Endodermal cell (in vitro differentiated cells): ENCODE results near the gene NPB. TPM values are rescaled to one million over a fixed set of nuclear protein-coding genes. Genes with fewer than 3 reads are reported as not detected.

Experiments
- DNase-seq: peaks from one replicate; pipeline ENCODE4 v3.0.0-alpha.2; 2017
- H3K27ac ChIP-seq: 2 replicates; pipeline ENCODE4 v1.5.1; 2013; ENCODE audit warnings: mild to moderate bottlenecking, low read depth, low read length, moderate library complexity
- H3K27me3 ChIP-seq: 2 replicates; pipeline ENCODE4 v1.6.1; 2013; ENCODE audit warnings: mild to moderate bottlenecking, low read length, moderate library complexity; ENCODE audit not compliant: insufficient read depth, control insufficient read depth, poor library complexity, severe bottlenecking
- H3K36me3 ChIP-seq: 2 replicates; pipeline ENCODE4 v1.7.0; 2013; ENCODE audit warnings: mild to moderate bottlenecking, low read length, moderate library complexity; ENCODE audit not compliant: control insufficient read depth, insufficient read depth
- H3K4me1 ChIP-seq: one replicate; pipeline ENCODE4 v1.7.0; 2013; ENCODE audit warnings: low read length; ENCODE audit not compliant: control insufficient read depth, insufficient read depth
- H3K4me3 ChIP-seq: 2 replicates; pipeline ENCODE4 v1.5.1; 2013; ENCODE audit warnings: mild to moderate bottlenecking, low read length, moderate library complexity
- H3K9ac ChIP-seq: 2 replicates; pipeline ENCODE4 v1.6.1; 2013; ENCODE audit warnings: mild to moderate bottlenecking, low read length, moderate library complexity; ENCODE audit not compliant: poor library complexity, severe bottlenecking; ENCODE audit errors: extremely low read depth
- H3K9me3 ChIP-seq: 2 replicates; pipeline ENCODE4 v1.6.1; 2013; ENCODE audit warnings: mild to moderate bottlenecking, low read length, moderate library complexity; ENCODE audit not compliant: control insufficient read depth
- H3K27ac Mint-ChIP-seq: 2 replicates; pipeline ENCODE4 v1.8.0; 2020; ENCODE audit warnings: mixed read lengths
- H3K27me3 Mint-ChIP-seq: 2 replicates; pipeline ENCODE4 v1.8.0; 2021; ENCODE audit warnings: mild to moderate bottlenecking, mixed read lengths; ENCODE audit not compliant: insufficient read depth
- H3K36me3 Mint-ChIP-seq: 2 replicates; pipeline ENCODE4 v1.8.0; 2020; ENCODE audit warnings: low read depth, mixed read lengths
- H3K4me1 Mint-ChIP-seq: 2 replicates; pipeline ENCODE4 v1.8.0; 2020; ENCODE audit warnings: mixed read lengths
- H3K4me3 Mint-ChIP-seq: 2 replicates; pipeline ENCODE4 v1.8.0; 2020; ENCODE audit warnings: mild to moderate bottlenecking, moderate library complexity, mixed read lengths
- H3K9me3 Mint-ChIP-seq: 2 replicates; pipeline ENCODE4 v1.8.0; 2020; ENCODE audit warnings: mild to moderate bottlenecking, mixed read lengths
- CTCF ChIP-seq: fragments of 200-600 bp; sonication (generic); conservative IDR thresholded peaks from 2 replicates; pipeline ENCODE4 v1.5.0; 2021; ENCODE audit warnings: antibody characterized with exemption, mild to moderate bottlenecking
- WGBS, 2 experiments: methylation state at CpG; one replicate each; pipeline versions ENCODE4 v1.1.5 to v1.1.7; 2013; ENCODE audit warnings: missing lambda C conversion rate in 2 of 2, mixed read lengths in 1 of 2; ENCODE audit not compliant: insufficient coverage in 1 of 2, insufficient read length in 1 of 2; 5-methylcytosine and 5-hydroxymethylcytosine counted together
- total RNA-seq, 2 donors: library from RNA; stranded (reverse); fragmentation: NEBNext Ultra II Directional in 1 of 2; extraction: Animal tissue kit (Norgen Biotek cat#: 25700) in 1 of 2; gene quantifications; 2 replicates in 1 of 2; 3 replicates in 1 of 2; pipeline ENCODE4 v1.2.1, GENCODE V29; 2021

Gene NPB
- total RNA-seq, 2 donors from 2014 or later = 3.3 to 3.7 TPM

DNA sequence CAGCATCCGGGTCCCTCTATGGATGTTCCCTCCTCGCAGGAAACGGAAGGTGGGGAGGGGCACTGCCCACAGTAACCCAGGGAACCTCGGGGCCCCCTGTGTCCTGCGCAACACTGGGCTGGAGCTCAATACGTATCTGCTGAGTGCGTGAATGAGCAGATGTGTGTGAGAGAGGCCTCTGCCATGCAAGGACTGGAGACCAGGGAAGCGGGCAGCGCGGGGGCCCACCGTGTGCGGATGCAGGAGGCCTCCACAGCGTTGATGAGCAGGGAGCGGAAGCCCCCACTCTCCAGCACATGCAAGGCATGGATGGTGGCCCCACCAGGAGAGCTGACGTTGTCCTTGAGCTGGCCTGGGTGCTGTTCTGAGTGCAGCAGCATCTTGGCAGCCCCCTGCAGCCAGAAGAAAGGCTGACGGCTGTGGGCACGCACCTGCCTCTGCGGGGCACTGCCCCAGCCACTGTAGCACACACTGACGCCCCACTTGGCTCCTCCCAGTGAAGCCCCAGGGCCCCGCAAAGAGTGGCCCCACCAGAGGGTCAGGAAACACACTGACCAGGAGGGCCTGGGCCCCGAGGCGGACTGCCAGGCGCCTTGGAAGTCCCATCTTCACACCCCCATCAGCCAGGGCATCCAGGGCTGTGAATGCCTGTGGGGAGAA, 32.2 kb downstream of the NPB start:
- Histone ChIP-seq H3K27me3 (no peaks in the 10 kb centered on the region), H3K4me1 (no peaks in the 10 kb centered on the region), H3K9me3 (no peaks in the 10 kb centered on the region), H3K27ac (no peak overlapping the region), H3K36me3 (peaks cover 4% of the 10 kb centered on the region), H3K4me3 (no peak overlapping the region), H3K9ac (no peak overlapping the region)
- WGBS, 2 experiments = 92 to 99% methylated on average over 18 to 23 of the region's 23 CpGs
- Mint-ChIP-seq H3K4me1 (no peaks in the 10 kb centered on the region), H3K27ac (no peak overlapping the region), H3K36me3 (peaks cover 6% of the 10 kb centered on the region), H3K9me3 (no peaks in the 10 kb centered on the region), H3K27me3 (peaks cover 14% of the 10 kb centered on the region), H3K4me3 (no peak overlapping the region)
- no peak for TF ChIP-seq CTCF
- no peak for DNase-seq

GRCh38 chr17:81934850-81935708, 33.0 kb downstream of the NPB start:
- Mint-ChIP-seq H3K27ac (no peak overlapping the region), H3K4me3 (peak overlapping the region; percentile 73), H3K36me3 (peaks cover 6% of the 10 kb centered on the region), H3K9me3 (no peaks in the 10 kb centered on the region), H3K27me3 (peaks cover 11% of the 10 kb centered on the region), H3K4me1 (no peaks in the 10 kb centered on the region)
- WGBS, 2 experiments = 93 to 94% methylated on average over 29 to 38 of the region's 38 CpGs
- H3K36me3 ChIP-seq = peaks cover 4% of the 10 kb centered on the region
- H3K4me3 ChIP-seq = peak overlapping the region; percentile 81
- no peaks in the 10 kb centered on the region for H3K27me3 ChIP-seq
- TF ChIP-seq CTCF = no peak
- H3K4me1 ChIP-seq = no peaks in the 10 kb centered on the region
- DNase-seq = no peak
- H3K9me3 ChIP-seq = no peaks in the 10 kb centered on the region
- H3K9ac ChIP-seq = no peak overlapping the region
- H3K27ac ChIP-seq = no peak overlapping the region

DNA sequence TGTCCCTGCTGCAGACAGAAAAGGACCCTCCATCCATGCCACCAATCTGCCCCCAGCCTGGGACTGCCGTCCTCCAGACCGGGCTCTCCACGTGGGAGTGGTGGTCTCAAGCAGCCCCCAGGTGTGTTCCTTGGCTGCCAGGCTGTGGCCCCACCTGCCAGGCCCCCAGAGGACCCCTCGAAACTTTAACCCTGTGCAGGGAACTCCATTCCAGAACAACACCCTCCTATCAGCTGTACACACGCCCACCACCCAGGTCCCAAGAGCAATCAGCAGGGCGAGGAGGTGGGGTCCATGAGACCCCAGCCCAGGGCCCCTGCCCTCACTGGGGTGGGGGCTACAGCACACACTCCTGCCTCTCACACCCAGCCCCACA, 33.7 kb downstream of the NPB start:
- H3K9ac ChIP-seq = no peak overlapping the region
- peaks cover 4% of the 10 kb centered on the region for H3K36me3 ChIP-seq
- no peaks in the 10 kb centered on the region for H3K4me1 Mint-ChIP-seq
- H3K9me3 ChIP-seq = no peaks in the 10 kb centered on the region
- peak overlapping the region; percentile 81 for H3K4me3 ChIP-seq
- no peak overlapping the region for H3K27ac ChIP-seq
- H3K9me3 Mint-ChIP-seq = no peaks in the 10 kb centered on the region
- no peaks in the 10 kb centered on the region for H3K27me3 ChIP-seq
- H3K27me3 Mint-ChIP-seq = peaks cover 11% of the 10 kb centered on the region
- peaks cover 6% of the 10 kb centered on the region for H3K36me3 Mint-ChIP-seq
- peak overlapping the region; percentile 39 for H3K27ac Mint-ChIP-seq
- peak overlapping the region; percentile 73 for H3K4me3 Mint-ChIP-seq
- no peak for DNase-seq
- 90% methylated on average over 6 of the region's 6 CpGs; no CpG with 5 or more reads in 1 of the 2 experiments for WGBS, 2 experiments
- H3K4me1 ChIP-seq = no peaks in the 10 kb centered on the region
- TF ChIP-seq CTCF = no peak
